DOHH2 (cell line): Measurements from ENCODE around the gene CRABP1.

Experiments
- H3F3A ChIP-seq: fragments of 200-600 bp; sonication (generic), shearing (Covaris generic); 2 replicates; pipeline ENCODE4 v1.6.0; 2016; ENCODE audit warnings: antibody characterized with exemption, mild to moderate bottlenecking; ENCODE audit not compliant: control insufficient read depth, insufficient read depth
- H3K27ac ChIP-seq: fragments of 200-600 bp; sonication (generic); 2 replicates; pipeline ENCODE4 v1.5.1; 2014; ENCODE audit warnings: low read depth, mild to moderate bottlenecking, low read length, moderate library complexity
- H3K27me3 ChIP-seq: fragments of 200-600 bp; sonication (generic); 2 replicates; pipeline ENCODE4 v1.6.1; 2014; ENCODE audit warnings: mild to moderate bottlenecking, low read length, mixed read lengths; ENCODE audit not compliant: control insufficient read depth
- H3K36me3 ChIP-seq: fragments of 200-600 bp; sonication (generic); 2 replicates; pipeline ENCODE4 v1.6.1; 2014; ENCODE audit warnings: mild to moderate bottlenecking, low read length, moderate library complexity, mixed read lengths; ENCODE audit not compliant: control insufficient read depth
- H3K4me1 ChIP-seq: fragments of 200-600 bp; sonication (generic); 2 replicates; pipeline ENCODE4 v1.6.1; 2014; ENCODE audit warnings: mild to moderate bottlenecking, low read length, mixed read lengths; ENCODE audit not compliant: control insufficient read depth
- H3K4me2 ChIP-seq: fragments of 200-600 bp; sonication (generic); 2 replicates; pipeline ENCODE4 v1.6.0; 2014; ENCODE audit warnings: mild to moderate bottlenecking, low read length, moderate library complexity
- H3K4me3 ChIP-seq: fragments of 200-600 bp; sonication (generic); 2 replicates; pipeline ENCODE4 v1.5.1; 2014; ENCODE audit warnings: mild to moderate bottlenecking, low read length, mixed read lengths
- H3K79me2 ChIP-seq: fragments of 200-600 bp; sonication (generic); 2 replicates; pipeline ENCODE4 v1.6.1; 2014; ENCODE audit warnings: mild to moderate bottlenecking, low read length, mixed read lengths; ENCODE audit not compliant: control insufficient read depth
- H3K9me2 ChIP-seq: fragments of 200-600 bp; sonication (generic); replicated peaks from 2 replicates; pipeline ENCODE4 v1.6.1; 2014; ENCODE audit warnings: mild to moderate bottlenecking, low read length, mixed read lengths; ENCODE audit not compliant: control insufficient read depth
- H3K9me3 ChIP-seq: fragments of 200-600 bp; sonication (generic); 2 replicates; pipeline ENCODE4 v1.6.1; 2014; ENCODE audit warnings: antibody characterized with exemption, low read length, mixed read lengths; ENCODE audit not compliant: control insufficient read depth, insufficient read depth
- H4K20me1 ChIP-seq: fragments of 200-600 bp; sonication (generic); 2 replicates; pipeline ENCODE4 v1.6.0; 2014; ENCODE audit warnings: low read depth, mild to moderate bottlenecking, antibody characterized with exemption, low read length, moderate library complexity; ENCODE audit not compliant: control insufficient read depth, insufficient read depth
- CTCF ChIP-seq: fragments of 200-600 bp; sonication (generic); IDR thresholded peaks from one replicate; pipeline ENCODE4 v1.5.1; 2014; ENCODE audit warnings: antibody characterized with exemption, mild to moderate bottlenecking, low read depth, low read length; ENCODE audit not compliant: poor library complexity, severe bottlenecking
- EZH2phosphoT487 ChIP-seq: fragments of 200-600 bp; sonication (generic); IDR thresholded peaks from 2 replicates; pipeline ENCODE4 v1.6.1; 2017; ENCODE audit warnings: borderline replicate concordance, mild to moderate bottlenecking, antibody characterized with exemption, low read length, moderate library complexity, mixed read lengths

Gene CRABP1

GRCh38 chr15:78368651-78369050 is 28.5 kb downstream of the CRABP1 start:
- H3K4me1 ChIP-seq, result no peaks in the 10 kb centered on the region
- H3K4me3 ChIP-seq, result no peak overlapping the region
- no peak overlapping the region for H3K27ac ChIP-seq
- H4K20me1 ChIP-seq, result no peaks in the 10 kb centered on the region
- H3K79me2 ChIP-seq, result no peaks in the 10 kb centered on the region
- no peak overlapping the region for H3K4me2 ChIP-seq
- H3K27me3 ChIP-seq, result peaks cover 4% of the 10 kb centered on the region; the same call in 1 of the 2 replicates
- no peaks in the 10 kb centered on the region for H3K36me3 ChIP-seq
- H3F3A ChIP-seq, result no peaks in the 10 kb centered on the region
- no peaks in the 10 kb centered on the region for H3K9me2 ChIP-seq
- H3K9me3 ChIP-seq, result no peaks in the 10 kb centered on the region
- TF ChIP-seq CTCF (no peak), EZH2phosphoT487 (no peak)

- TF ChIP-seq EZH2phosphoT487, result no peak
- no peak for TF ChIP-seq CTCF
- Histone ChIP-seq H3K4me1 (no peaks in the 10 kb centered on the region), H3K4me3 (no peak overlapping the region), H3K9me3 (no peaks in the 10 kb centered on the region), H3K36me3 (no peaks in the 10 kb centered on the region), H3K4me2 (no peak overlapping the region), H3K27me3 (peaks cover 6% of the 10 kb centered on the region; the same call in 1 of the 2 replicates), H4K20me1 (no peaks in the 10 kb centered on the region), H3K9me2 (no peaks in the 10 kb centered on the region), H3K79me2 (no peaks in the 10 kb centered on the region), H3K27ac (no peak overlapping the region), H3F3A (no peaks in the 10 kb centered on the region)
These were observed 29.0 kb downstream of the CRABP1 start for GRCh38 chr15:78369161-78369560.

GRCh38 chr15:78370013-78370412 is 29.9 kb downstream of the CRABP1 start:
- H3K27ac ChIP-seq, result no peak overlapping the region
- no peaks in the 10 kb centered on the region for H3K4me1 ChIP-seq
- peaks cover 6% of the 10 kb centered on the region; the same call in 1 of the 2 replicates for H3K27me3 ChIP-seq
- no peaks in the 10 kb centered on the region for H3K9me2 ChIP-seq
- no peak overlapping the region for H3K4me2 ChIP-seq
- no peak overlapping the region for H3K4me3 ChIP-seq
- H3K9me3 ChIP-seq, result no peaks in the 10 kb centered on the region
- H4K20me1 ChIP-seq, result no peaks in the 10 kb centered on the region
- H3K79me2 ChIP-seq, result no peaks in the 10 kb centered on the region
- H3K36me3 ChIP-seq, result no peaks in the 10 kb centered on the region
- no peaks in the 10 kb centered on the region for H3F3A ChIP-seq
- TF ChIP-seq EZH2phosphoT487, result no peak
- TF ChIP-seq CTCF, result no peak

- Histone ChIP-seq H3K27ac (no peak overlapping the region), H3K9me3 (no peaks in the 10 kb centered on the region), H4K20me1 (no peaks in the 10 kb centered on the region), H3K27me3 (0 out of 2 replicates have a peak, but pooled peaks cover 6% of the 10 kb centered on the region), H3K4me1 (no peaks in the 10 kb centered on the region), H3F3A (no peaks in the 10 kb centered on the region), H3K4me3 (no peak overlapping the region), H3K4me2 (no peak overlapping the region), H3K9me2 (no peaks in the 10 kb centered on the region), H3K79me2 (no peaks in the 10 kb centered on the region), H3K36me3 (no peaks in the 10 kb centered on the region)
- TF ChIP-seq CTCF (no peak), EZH2phosphoT487 (no peak)
These were observed 32.7 kb downstream of the CRABP1 start for GRCh38 chr15:78372880-78373279.
